Measurements from ENCODE around the gene CFAP52.

- no peak for TF ChIP-seq FOXP2 (optimal IDR thresholded peaks at IDR 0.05; ENCODE audit: borderline replicate concordance, extremely low read depth, extremely low read length, insufficient read depth)
- no peak for TF ChIP-seq TAF1 (IDR thresholded peaks at IDR 0.05; ENCODE audit: borderline replicate concordance, insufficient read depth, low read length)
- TF ChIP-seq POLR2AphosphoS5 (IDR thresholded peaks at IDR 0.05; ENCODE audit: low read depth, low read length): no peak
Measured at GRCh38 chr17:9670596-9670995, 94.2 kb downstream of the CFAP52 start.

Data from PFSK-1 (cell line).